Fibroblast of skin of abdomen (primary cell): Measurements from ENCODE around the gene CKLF.
"Not testable (repeated sequence)": the region's sequence is repeated elsewhere in the genome, so short reads cannot be mapped to it uniquely, and the experiment has no call there.

Experiments used
- DNase-seq: peaks from one replicate; pipeline ENCODE4 v3.0.0-alpha.2; 2013

Gene CKLF

DNA sequence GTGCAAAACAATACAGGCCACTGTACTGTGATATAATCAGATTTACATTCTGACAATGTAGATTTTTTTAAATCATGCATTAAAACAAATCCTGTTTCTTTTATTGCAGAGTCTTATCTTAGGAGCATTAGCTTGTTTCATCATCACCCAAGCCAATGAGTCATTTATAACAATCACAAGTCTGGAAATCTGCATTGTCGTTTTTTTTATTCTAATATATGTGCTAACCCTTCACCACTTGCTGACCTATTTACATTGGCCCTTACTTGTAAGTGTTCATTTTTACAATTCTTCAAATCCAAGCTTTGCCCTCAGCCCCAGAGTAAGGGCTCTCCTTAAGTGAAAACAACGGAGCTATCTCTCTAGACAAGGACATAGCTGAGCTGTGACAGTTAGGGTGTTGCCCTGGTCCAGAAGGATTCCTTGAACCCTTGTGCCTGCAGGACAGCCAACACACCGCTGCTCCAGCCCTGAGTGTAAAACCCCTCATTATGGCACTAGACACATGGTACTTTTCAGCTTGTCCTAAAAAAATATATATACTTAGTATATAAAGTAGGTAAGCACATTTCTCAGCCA is 17.5 kb downstream of the CKLF start:
- peak; percentile 56 for DNase-seq

GRCh38 chr16:66572356-66572755 is 20.0 kb downstream of the CKLF start:
- no peak for DNase-seq

GRCh38 chr16:66574081-66574480 is 21.7 kb downstream of the CKLF start:
- no peak for DNase-seq

- DNase-seq: no peak
Measured at GRCh38 chr16:66574531-66574930, 22.2 kb downstream of the CKLF start.

DNA sequence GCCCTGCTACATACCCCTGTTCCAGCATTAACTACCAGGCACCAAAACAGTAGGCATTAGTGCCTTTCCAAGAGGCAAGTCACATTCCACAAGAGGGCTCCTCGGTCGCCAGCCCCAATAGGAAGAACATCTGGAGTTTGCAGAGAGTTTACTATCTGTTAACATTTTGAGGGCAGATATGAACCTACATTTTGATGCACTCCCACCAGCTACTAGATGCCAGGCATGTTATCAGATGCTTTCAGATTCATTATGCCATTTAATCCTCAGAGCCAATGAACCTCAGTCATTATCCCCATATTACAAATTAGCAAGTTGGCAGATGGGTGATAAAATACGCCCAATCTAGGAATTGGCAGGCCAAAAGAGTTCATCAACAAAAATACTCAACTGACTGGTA is 22.7 kb downstream of the CKLF start:
- DNase-seq: no peak

DNA sequence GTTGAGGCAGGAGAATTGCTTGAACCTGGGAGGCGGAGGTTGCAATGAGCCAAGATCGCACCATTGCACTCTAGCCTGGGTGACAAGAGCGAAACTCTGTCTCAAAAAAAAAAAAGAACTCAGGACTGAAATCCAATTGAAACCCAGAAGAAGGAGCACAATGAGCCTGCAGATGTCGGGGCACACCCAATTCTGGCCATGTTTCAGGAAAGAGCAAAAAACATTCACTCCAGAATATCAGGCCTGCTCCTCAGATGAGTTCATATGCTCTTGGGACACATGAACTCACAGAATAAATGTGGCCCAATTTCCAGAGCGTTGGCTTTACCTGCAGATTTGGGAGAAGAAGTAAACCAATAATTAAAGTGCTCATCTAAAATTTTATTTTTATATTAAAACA is 23.9 kb downstream of the CKLF start:
- DNase-seq: no peak

DNA sequence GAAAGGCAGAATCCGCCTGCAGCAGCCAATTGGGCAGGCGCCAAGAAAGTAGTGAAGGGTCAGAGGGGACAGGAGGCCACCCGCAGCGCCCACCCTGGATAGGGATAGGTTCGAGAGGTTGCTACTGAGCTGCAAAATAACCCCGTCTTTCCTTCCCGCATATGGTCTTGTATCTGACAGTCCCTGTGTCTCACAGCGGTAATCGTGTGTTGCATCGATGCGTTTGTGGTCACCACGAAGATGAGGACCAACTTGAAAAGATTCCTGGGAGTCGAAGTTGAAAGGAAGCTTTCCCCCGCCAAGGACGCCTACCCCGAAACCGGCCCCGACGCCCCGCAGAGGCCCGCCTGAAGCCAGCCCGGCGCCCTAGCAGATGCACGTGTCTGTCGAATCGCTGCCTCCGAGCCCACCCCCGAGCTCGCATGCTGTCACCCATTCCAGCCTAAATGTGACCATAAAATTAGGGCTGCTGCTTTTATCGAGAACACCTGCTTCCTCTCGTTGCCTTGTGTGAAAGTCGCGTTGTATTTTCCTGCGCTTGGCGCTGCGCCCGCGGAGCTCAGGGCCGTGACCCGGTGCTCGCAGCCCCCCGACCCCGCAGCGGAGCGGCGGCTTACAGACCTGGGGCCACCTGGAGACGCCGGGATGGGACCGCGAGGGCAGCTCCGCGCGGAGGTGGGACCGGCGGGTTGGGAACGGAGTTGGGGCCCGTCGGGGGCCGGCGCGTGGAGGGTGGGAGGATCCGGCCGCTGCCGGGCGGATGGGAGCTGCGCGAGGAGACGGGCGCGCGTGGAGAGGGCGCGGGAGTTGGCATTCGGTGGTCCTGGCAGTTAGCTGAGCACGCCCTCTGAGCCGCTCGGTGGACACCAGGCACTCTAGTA is 26.5 kb downstream of the CKLF start, which contains the start of gene CMTM2:
CMTM2 (plus strand) TSS at position 813 of the 881 bp plus-strand sequence. CDS start 145 bp downstream, outside the sequence.
- DNase-seq: no peak

DNA sequence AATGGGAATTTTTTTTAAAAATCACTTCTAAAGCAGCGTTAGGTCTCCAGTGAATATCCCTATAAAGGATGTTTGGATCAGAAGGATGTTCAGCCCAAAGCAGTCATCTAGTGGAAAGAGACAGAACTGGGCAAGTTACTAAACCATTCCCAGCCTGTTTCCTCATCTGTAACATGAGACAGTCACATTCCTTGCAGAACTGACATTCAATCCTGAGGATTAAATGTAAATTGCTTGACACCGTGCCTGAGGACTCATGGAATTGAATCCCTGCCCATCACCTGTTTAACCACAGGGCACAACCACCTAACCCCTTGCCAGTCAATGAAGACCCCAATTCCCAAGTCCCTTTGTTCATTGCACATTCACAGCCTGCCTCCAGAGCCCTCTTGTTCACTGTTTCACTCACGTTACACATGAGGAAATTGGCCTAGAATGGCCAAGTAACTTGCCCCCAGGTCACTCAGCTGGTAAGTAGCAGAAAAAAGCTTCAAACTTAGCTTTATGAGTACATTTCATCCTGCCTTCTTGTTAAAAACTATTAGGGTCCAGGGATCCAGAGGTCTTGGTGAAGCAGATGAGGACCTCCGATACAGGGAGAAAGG is 28.3 kb downstream of the CKLF start:
- DNase-seq: peak; percentile 79

GRCh38 chr16:66581246-66581952 is 29.0 kb downstream of the CKLF start:
- DNase-seq: no peak

DNA sequence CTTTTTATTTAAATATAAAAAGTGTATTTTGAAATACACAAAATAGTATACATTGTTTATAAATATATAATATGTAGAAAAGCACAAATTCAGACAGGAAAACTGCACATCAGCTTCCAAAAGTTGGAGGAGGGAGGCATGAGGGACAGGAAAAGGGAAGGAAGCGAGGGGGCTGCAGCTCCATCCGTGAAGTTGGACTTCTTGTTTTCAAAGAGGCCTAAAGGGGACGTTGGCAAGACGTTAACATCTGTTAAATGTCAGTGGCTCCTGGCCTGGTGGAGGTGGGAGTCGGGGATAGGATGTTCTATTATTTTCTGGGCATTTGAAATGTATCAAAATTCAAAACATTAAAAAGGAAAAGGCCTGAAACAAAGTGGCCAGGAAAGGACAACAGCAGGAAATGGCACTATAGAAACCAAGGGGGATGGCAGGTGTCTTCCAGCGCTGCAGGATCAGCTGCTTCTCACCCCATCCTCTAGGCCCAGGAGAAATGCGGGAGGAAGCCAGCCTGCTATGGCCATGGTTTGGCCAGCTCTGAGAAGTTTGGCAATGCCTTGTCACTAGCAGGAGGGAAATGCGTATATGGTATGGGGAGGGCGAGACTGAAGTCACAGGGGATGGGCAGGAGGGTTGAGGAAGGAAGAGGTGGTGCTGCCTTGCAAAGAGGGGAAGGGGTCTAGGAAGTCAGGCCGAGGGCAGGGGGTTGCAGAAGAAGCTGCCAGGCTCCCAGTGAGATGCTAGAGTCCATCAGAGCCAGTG is 33.3 kb downstream of the CKLF start:
- no peak for DNase-seq

DNA sequence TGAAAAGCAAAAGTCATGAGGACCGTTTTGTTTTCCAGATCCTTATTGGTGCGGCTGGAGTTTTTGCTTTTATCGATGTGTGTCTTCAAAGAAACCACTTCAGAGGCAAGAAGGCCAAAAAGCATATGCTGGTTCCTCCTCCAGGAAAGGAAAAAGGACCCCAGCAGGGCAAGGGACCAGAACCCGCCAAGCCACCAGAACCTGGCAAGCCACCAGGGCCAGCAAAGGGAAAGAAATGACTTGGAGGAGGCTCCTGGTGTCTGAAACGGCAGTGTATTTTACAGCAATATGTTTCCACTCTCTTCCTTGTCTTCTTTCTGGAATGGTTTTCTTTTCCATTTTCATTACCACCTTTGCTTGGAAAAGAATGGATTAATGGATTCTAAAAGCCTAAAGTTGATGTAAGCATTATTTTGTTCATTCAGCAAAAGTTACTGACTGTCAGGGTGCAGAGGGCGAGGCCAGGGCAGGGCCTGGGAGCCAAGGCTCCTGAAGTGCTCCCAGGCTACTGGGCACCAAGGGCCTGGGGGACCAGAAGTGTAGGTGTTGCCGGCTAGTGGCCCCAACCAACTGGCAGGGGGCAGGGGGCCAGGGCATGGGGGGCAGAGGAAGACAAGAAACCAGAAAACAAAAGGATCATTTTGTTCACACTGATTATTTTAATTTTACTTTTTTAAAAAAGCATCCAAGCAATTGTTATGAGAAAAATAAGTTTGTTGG is 35.7 kb downstream of the CKLF start:
- DNase-seq: no peak

DNA sequence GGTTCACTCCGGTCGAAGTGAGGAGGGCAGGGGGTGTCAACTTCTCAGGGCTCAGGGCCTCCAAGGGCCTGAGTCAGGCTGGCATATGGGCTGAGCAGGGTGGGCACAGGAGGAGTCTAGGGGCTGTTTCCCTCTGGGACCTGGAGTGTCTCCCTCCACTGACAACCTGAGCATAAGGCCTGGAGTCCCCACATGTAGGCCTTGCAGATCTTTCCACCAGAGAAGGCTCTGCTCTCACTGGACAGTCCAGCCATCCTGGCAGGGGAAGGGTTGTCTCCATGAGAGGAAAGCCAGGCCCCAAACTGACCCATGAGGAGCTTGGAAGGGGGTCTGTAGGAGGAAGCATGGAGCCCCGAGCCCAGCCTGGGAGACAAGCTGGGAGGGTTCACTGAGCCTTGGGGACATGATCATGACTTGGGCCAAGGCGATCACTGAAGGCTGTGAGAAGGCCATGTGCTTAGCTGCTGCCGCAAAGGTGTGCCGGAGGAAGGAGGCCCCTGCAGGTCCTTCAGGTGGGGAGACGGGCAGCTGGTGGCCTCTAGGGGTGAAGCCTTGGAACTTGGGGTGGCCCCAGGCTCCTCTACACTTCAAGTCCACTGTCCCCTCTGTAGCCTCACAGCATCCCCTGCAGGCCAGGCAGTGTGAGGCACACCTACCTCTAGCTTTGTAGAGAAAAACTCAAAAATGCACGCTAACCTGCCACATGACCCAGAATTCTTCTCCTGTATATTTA is 36.8 kb downstream of the CKLF start:
- no peak for DNase-seq

- no peak for DNase-seq
Measured at GRCh38 chr16:66590322-66590721, 37.9 kb downstream of the CKLF start.

- no peak for DNase-seq
Measured at GRCh38 chr16:66591018-66591417, 38.6 kb downstream of the CKLF start.

- DNase-seq: no peak
Measured at GRCh38 chr16:66592241-66592640, 39.9 kb downstream of the CKLF start.

DNA sequence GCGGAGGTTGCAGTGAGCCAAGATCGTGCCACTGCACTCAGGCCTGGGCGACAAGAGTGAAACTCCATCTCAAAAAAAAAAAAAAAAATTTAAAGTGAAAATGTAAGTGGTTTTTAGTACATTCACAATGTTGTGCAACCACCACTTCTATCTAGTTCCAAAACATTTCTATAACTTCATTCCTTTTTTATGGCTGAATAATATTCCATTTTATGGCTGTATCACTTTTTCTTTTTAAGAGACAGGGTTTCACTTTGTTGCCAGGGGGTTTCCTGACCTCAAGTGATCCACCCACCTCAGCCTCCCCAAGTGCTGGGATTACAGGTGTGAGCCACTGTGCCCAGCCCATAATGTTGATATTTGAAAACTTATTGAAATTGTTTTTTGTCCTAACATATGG is 40.4 kb downstream of the CKLF start:
- DNase-seq: no peak

- DNase-seq: no peak
Measured at GRCh38 chr16:66594739-66595138, 42.4 kb downstream of the CKLF start.

GRCh38 chr16:66596559-66596958 is 44.2 kb downstream of the CKLF start:
- not testable (repeated sequence) for DNase-seq

DNA sequence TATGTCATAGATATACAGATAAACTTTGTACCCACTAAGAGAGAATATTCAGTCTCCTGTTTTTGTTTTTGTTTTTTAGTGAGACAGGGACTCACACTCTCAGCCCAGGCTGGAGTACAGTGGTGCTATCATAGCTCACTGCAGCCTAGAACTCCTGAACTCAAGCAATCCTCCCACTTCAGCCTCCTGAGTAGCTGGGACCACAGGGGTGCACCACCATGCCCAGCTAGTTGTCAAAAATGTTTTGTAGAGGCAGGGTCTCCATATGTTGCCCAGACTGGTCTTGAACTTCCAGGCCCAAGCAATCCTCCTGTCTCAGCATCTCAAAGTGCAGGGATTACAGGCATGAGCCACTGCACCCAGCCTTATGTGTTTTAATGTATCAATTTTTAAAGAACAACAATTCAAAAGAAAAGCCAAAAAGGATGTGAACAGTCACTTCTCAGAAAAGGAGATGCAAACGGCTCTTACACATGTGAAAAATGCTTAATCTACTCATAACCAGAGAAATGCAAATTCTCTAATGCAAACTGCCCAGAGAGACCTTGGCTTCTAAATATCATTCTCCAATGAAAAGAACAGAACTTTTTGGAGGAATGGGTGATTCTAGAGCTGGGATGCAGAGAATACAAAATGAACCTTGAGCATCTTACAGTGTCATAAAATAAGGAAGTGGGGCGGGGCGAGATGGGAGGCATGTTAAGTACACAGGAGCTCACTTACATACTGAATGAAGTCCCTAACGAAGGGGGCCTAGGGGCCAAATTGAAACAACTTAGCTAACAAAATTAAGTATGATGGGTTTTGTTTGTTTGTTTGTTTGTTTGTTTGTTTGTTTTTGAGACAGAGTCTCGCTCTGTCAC is 44.8 kb downstream of the CKLF start:
- DNase-seq: no peak

- no peak for DNase-seq
Measured at GRCh38 chr16:66598111-66598510, 45.7 kb downstream of the CKLF start.
